Islet precursor cell (in vitro differentiated cells): Measurements from ENCODE around the gene KLHL29.

ENCODE experiments used
- DNase-seq: peaks from one replicate; pipeline ENCODE4 v3.0.0-alpha.2; 2018

The KLHL29 gene

DNA sequence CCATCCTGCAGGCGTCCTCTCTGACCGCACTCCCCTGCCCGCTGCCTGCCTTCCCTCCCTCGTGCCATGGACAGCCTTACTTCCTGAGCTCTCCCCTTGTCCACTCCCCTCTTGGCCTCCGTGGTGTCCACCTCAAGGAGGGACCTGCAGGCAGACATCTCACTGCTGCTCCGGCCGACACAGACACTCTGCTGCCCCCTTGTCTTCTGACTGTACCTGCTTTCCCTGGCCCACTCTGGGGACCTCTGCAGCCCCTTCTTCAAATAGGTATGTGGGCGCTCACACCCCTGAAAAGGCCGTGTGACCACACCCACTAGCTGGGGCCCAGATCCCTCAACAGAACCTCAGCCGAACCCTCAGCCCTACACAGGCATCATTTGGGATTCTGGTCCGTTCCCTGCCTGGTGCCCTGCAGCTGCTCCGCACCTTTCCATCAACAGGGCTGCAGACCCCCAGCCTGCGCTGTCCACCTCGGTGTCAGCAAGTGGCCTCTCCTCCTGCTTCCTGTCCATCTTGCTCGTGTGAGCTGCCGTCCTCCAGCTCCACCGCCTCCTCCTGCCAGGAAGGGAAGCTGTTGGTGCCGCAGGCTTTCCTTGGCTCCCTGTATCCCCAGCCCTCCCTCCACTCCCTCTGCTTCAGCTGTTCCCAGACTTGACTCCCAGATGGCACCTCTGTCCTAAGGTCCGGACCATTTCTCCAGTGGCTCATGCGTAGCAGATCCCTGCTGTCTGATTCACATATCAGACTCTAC, 94.1 kb downstream of the KLHL29 start:
- DNase-seq = no peak

DNA sequence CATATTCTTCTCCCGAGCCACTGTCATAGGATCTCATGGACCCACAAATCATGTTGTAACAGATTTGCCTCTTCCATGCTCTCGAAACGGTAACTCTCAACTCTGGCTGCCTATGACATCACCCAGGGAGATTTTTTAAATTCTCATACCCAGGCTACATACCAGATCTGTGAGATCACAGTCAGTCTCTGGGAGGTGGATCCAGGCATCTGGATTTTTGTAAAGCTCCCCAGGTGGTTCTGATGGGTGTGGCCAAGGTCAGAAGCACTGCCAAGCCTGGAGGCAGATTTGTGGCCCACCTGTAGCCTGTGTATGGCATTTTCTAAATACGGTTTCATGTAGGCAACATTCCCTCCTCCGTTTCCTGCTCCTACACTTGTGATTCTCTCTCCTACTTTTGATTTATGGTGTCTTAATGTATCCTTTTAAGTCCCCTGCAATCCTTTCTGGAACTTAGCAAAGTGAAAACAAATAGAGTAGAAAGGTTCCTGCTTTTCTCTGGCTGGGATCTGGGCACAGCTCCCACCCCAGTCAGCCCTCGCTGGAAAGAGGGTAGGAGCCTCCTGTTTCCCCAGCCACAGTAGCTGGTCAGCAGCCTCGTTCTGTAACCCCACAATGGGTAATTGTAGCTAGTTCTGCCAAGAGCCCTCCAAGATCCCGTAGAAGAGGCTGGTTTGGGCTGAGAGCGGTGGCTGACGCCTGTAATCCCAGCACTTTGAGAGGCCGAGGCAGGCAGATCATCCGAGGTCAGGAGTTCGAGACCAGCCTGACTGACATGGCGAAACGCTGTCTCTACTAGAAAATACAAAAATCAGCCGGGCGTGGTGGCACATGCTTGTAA, 96.2 kb downstream of the KLHL29 start:
- DNase-seq = peak; percentile 97

DNA sequence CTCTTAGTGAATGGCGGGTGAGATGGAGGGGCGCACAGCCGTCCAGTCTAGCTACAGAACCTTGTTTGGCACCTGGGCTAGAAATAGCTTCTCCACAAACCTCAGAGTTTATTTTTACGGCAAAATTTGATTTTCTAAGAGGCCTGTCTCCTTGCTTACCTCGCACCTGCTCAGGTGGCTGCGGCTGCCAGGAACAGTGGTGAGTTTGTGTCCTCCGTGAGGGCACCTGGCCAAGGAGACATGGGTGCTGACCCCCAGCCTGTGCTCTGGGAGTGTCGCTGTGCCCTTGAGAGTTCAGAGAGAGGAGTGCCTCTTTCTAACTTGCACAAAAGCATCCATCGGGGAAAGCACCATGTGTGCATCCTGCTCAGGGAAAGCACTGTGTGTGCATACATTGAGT, 97.2 kb downstream of the KLHL29 start:
- no peak for DNase-seq

DNA sequence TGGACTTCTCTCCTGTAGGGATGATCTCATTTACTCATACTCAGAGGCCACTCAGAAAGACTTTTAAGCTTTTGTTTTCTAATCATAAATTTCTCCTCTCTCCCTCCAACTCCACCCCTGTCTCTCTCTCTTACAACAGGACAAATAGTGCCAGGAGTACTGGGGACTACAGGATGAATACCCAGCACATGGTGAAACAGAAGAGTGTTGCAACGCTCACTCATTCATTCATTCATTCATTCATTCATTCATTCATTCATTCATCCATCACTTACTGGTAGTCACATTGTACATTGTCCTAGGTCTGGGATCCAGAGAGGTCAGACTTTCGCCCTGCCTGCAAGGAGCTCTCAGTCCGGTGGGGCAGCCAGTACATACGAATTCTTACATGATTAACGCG, 97.6 kb downstream of the KLHL29 start:
- no peak for DNase-seq

DNA sequence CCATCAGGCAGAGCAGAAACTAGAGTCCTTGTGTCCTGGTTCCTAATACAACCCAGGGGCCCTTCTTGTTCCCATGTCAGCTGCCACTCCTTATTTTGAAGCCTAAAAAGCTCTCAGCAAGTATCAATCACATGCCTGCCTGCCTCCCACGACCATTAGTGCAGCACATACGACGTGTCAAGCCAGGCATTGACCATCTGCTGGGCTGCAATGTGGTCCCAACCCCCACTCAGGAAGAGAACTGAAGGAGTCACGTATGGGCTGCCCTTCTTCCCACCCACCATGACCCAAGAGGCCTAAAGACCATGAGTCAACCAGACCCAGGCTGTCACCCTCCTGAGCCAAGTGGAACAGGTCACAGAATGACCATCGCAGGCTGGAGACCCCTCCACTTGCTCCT, 98.8 kb downstream of the KLHL29 start:
- DNase-seq = no peak

DNA sequence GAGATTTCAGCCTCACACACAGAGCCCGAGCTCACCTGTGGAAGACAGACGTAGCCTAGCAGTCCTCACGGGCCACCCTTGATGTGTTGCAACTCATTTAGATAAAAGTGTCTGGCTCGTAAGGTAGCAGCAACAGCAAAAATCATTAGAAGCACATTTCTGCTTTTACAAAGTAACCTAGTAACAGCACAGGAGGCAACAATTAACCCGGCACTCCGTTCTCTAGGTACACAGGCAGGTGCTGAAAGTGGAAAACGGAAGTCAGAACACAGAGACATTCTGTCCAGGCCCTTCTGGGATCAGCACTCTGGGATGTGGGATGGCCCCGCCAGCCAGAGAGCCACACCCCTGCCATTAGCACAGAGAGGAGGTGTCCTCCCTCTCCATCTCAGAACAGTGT, 99.3 kb downstream of the KLHL29 start:
- no peak for DNase-seq

DNA sequence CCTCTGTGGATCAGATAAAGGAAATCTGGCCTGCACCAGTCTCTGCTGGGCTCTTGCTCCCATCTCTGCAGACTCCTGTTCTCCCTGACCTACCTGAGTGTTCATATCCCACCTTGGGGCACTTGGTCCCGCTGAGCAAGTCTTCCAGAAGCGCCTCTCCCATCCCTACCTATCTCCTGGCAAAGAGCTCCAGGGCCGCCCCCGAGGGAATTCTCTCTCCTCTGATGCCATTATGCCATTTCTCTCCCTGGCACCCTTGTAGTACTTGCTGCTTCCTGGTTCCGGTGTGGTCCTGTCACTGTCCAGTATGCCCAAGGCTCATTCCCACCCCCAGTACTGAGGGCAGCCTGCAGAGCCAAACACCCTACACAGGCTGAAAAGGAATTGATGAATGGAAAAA, 99.8 kb downstream of the KLHL29 start:
- DNase-seq = no peak

DNA sequence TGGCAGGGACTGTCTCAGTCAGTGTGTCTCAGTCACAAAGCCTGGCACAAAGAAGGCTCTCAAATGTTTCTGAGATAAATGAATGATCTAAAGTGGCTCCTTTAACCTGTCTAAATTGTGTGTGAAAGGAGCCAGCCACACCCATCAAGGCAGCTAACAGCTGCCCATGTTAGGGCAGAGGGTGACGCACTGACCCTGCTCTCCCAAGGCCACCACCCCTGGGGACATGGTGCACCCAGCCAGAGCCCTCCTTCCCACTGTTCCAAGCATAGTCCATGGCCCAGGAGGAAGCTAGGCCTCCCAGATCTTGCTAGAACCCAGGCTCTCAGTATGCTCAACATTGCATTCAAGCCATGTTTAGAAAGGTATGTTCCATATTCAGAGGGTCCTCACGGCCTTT, 100.3 kb downstream of the KLHL29 start:
- no peak for DNase-seq

DNA sequence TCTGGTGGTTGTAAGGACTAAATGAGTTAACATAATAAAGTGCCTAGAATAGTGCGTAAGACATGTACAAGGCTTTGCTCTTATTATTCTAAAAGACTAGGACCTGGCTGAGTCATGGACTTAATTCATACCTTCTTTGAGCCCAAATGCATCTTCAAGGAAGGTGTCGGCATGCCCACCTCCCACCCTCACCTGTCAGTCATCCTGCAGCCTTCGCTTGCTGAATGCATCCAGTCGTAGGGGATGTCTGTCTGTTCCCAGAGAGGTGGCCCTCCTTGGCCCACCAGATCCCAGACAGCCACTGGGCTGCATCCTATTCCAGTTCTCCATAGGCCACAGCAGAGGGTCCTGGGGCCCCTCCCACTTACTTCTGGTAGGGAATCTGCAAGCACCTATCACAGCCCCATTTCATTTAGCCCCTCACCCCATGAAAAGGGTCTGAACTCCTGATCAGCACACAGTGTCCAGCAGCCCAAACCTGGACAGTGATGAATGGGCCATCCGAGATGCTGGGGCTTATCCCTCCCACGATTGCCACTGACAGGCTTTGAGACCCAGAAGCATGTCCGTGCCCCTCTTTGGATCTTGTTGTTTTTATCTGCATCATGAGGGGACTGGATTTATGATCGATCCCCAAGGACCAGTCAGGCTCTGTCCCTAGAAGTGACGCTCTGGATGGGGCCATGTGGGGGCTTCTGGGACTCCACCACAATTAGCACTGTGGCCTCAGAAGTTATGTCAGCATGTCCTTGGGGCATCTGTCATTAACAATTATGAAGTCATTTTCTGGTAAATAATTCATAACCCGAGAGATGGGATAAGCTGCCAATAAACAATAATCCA, 101.1 kb downstream of the KLHL29 start:
- no peak for DNase-seq

DNA sequence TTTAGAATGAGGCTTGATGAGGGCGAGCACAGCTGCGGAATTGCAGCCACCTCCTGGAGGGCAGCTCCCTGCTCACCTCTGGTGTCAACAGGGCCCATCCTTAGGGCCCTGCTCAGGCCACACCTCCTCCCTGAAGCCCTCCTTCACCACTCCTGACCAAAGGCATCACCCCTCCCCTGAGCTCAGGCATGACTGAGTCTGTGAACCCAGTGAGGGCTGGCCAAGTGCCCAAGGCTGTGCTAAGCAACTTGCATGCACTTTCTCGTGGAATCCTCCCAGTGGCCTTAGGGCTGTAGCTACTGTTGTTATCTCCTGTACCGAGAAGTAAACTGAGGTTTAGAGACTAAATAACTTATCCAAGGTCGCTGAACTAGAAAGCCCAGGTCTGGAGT, 101.7 kb downstream of the KLHL29 start:
- no peak for DNase-seq

DNA sequence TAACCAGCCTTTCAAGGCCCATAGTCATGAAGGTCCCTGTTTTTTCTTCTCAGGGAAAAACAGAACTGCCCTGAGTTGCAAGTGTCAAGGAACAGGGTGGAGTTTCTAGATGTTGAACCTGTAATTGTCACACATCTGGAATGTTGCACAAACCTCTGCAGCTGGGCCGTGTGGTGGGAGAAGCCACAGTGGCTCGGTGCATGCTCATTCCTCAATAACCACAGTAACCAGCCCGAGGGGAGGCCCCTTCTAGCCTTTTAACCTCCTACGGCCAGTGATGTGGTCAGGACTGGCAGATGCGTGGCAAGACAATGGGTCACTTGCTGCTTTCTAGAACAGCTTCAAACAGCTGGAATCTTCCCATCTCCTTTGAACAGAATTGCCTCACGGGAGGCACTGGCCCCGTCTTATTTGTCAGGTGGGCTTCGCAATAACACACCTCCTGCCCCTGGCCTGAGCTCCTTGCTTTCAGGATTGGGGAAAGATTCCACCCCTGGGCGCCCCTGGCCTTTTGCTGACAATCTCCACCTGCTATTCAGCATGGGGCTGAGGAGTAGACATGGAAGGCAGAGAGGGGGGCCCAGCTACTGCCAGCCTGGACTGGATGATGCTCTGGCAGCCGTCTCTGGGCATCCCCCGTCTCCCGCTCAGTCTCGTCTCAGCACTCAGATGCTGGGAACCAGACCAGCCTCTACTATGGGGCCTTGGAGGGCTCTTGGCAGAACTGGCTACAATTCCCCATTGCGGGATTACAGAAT, 102.9 kb downstream of the KLHL29 start:
- DNase-seq = peak; percentile 93

DNA sequence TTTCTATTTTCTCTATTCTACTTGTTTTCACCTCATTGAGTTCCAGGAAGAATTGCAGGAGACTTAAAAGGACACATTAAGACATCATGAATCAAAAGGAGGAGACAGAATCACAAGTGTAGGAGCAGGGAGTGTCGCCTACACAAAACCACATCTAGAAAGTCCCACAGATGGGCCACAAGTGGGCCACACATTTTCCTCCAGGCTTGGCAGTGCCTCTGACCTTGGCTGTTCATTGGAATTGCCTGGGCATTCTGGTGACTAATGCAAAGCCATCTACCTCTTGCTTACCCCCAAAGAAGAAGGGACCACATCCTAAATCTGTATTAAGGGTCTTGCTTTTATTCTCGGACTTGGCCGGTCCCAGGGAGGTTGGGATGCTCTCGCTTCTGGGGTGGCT, 103.6 kb downstream of the KLHL29 start:
- no peak for DNase-seq

DNA sequence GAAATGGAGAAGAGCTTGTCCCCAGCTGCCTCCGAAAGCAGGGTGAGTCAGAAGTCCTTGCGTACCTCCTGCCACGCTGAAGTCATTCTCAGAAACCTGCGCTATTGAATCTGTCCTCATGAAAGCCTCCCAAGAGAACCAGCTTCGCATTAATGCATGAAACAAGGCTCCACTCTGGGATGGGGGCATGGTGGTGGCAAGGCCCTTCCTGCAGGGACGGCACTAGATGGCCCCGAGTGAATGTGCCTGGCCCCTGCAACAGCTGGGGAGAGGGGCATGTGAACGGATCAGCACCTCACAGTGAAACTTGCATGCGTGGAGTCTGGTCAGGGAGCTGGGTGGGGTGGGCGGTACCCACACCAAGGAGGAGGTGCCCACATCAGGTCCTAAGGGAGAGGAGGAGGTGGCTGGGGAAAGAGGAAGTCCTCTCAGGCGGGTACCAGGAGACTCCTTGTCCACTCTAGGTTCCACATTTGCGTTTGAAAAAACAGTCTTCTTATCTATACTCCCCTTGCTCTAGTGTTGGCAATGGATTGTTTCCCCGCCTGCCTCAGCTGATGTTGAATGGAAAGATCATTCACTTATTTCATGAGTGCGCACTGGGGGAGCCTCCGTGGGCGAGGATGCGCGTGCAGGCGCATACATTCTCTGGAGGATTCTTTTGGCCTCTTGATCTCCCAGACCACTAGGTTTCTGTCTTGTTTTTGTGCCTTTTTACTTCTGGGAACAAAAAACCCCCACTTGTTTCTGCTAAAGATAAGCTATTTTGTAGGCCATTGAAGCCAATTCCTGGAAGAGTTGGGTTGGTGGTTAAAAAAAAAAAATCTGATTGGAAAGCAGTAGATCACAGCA, 104.7 kb downstream of the KLHL29 start:
- DNase-seq = no peak

DNA sequence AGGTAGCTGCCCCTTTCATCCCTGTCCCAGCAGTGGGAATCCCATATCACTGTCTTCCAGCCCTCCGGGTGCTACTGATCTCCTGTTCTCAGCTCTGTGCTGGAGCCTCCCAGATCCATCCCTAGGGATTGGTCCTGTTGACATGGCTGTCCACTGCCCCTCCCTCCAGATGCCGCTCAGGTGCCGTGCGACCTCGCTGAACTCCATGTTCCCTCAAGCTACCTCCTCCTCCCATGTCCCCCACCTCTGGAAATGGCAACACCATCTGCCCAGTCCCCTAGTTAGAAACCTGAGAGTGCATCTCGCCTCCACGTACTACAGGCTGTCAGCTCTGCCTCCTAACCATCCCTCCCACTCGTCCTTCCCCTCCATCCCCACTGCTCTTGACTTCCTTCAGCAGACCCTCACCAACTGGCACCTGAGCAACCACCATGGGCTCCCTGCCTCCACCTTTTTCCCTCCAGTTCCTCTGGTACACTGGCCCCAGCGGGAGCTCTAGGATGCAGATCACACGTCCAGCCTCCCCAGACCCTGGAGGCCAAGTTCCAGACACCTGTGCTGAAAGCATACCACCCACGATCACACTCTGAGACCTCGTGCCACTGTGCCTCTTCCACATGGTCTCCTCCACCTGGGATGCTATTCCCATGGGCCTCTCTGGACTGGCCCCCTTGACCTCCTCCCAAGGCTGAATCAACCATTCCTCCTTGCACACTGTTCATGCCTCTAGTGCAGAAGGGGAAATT, 106.8 kb downstream of the KLHL29 start:
- no peak for DNase-seq

DNA sequence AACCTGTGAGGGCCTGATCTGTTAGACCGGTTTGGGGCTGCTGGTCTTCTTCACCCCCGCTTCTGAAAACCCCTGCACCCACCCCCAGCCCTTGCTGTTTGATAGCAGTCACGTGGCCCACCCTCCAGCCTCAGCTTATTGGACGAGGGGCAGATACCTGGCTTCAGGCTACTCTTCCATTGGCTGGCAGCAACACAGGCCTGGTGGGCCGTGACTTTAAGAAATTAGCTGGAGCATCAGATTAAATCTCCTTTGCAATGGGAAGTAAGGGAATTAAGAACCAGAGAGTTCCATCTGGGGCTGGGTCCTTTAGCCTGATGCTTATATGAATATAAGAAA, 107.3 kb downstream of the KLHL29 start:
- no peak for DNase-seq

DNA sequence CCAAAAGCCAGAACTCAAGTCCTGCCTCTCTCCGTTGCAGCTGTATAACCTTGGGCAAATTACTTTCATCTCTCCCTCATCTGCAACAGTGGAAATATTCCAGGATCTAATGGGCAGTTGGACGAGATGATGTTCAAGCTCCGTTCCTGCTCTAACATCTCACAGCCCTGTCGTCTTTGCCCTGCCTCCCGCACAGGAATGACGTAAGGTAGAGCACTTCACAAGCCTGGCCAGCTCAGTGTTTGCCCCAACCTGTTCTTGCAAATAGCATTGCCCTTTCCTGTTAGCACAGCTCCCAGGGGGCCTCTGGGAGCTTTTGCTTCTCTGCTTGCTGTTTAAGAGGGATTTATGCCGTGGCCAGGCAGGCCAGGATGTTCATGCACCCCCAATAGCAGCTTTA, 107.9 kb downstream of the KLHL29 start:
- no peak for DNase-seq

DNA sequence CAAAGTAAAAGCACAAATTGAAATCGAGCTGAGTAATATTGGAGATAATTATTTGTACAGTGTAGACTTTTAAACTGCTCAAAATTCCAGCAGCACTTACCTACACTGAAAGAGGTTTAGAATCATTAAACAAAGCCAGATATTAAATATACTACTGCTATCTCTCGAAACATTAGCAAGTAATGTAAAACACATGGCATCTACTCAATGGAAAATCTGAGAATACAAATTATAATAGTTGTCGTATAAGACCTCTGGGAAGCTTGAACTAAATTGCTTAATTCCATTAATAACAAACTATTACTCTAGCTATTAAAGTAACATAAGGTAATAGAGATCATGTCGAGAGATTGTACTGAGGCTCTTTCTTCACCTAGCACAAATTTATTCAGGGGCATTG, 108.9 kb downstream of the KLHL29 start:
- no peak for DNase-seq

DNA sequence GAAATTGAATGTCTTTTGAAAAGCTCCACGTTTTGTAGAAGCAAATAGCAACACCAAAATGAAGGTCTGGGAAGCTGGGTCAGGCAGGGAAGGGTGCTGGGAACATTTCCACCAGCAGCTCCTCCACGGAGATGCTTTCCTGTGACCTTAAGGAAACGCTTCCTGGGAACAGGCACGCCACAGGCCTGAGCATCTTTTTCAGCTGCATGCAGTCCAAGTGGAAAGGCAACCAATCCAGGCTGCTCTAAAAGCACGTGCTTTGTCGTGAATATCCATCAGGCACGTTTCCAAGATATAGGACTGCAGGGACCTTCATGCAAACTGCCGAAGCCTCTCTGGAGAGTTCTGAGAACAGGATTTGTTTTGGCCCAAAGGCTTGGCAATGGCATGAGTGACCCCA, 109.3 kb downstream of the KLHL29 start:
- DNase-seq = no peak

DNA sequence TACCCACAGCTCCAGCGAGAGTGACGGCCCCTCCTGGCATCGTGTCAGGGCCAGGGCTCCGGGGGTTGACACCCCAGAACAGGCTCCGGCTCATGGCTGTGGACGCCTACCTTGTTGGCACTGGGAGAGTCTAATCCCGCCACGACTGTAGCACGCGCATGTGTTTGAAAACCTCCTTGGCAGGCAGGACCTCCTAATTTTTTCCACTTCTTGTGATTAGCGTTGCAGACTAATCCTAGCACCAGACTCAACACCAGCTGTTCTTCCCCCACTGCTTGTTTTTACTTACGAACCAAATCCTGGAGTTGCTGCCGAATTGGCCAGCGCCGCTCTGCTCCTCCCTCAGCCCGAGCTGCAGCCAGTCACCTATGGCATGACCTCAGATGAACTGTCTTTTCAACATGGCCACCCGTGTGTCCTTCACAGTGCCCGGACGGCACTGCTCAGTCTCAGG, 110.7 kb downstream of the KLHL29 start:
- DNase-seq = no peak

DNA sequence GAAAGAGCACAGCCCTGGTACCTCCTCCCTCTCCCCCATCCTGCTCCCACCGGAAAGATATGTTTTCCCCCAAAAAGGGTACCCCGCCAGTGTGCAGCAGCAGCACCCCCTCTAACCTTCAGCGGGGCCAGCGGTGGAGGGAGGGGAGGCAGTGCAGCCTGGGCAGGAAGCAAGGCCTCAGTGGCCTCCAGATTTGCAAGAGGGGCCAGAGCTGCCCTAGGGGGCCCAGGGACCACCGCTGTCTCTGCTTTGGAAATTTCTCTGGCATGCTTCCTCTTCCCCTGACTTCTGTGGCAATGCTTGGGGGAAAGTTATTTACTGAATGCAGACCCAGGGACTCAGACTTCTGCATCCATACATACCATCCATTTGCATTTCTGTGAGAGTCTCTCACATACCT, 111.5 kb downstream of the KLHL29 start:
- no peak for DNase-seq

DNA sequence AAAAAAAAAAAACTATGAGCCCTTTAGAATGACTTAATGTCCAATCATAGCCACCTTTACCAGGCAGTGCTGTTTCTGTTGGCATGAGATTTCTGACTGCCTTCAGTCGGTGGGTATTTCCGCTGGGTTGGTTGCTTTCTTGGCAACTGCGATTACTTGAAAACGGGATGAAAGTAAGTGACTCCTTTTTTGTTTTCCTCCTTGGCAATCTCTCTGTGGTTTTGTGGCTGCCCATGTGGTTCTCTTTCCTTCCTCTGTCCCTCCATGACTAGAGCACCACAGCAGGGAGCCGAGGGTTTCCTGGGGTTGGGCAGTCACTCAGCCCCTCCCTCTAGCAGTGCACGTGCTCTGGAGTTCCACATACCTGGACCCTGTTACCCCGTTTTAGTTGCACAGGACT, 112.1 kb downstream of the KLHL29 start:
- no peak for DNase-seq
